HCT116 (cell line): ENCODE results near the gene SCGB1A1. TPM values are rescaled to one million over a fixed set of nuclear protein-coding genes. Genes with fewer than 3 reads are reported as not detected.

Source experiments
- ATAC-seq: fragments of 200-7000 bp; cut with Tn5 transposase; 2 replicates; pipeline ENCODE4 v1.9.1; 2020; ENCODE audit warnings: mild to moderate bottlenecking, moderate library complexity
- BruUV-seq: library from RNA; stranded (reverse); fragments of 400-500 nt; replicated peaks from 2 replicates; lab custom pipeline; 2021; lab: Mats Ljungman, UMichigan
- CTCF ChIA-PET: fragments of 300-600 bp; sonication (Branson Sonifier 250); formaldehyde crosslinking; loops from one replicate; lab custom pipeline; 2021; ENCODE audit warnings: antibody characterized with exemption; lab: Charles Lee
- POLR2A ChIA-PET: fragments of 300-600, 350-600 bp; sonication (Branson Sonifier 250); formaldehyde crosslinking; loops from one replicate; lab custom pipeline; 2021; ENCODE audit warnings: antibody characterized with exemption; lab: Charles Lee
- RAD21 ChIA-PET, 2 experiments: fragments of 300-600 bp; sonication (Branson Sonifier 250); formaldehyde crosslinking; loops; one replicate each; lab custom pipeline; 2023; ENCODE audit warnings: low total read pairs in 2 of 2; ENCODE audit not compliant: uncharacterized antibody in 2 of 2, unreplicated experiment in 2 of 2, low non-redundant PET in 1 of 2; lab: Charles Lee
- DNase-seq: peaks from one replicate; pipeline ENCODE4 v3.0.0-alpha.2; 2010; ENCODE audit warnings: low read depth, low spot score
- H2AFZ ChIP-seq: fragments of 200-600 bp; shearing (Covaris generic), sonication (generic); 2 replicates; pipeline ENCODE4 v1.6.1; 2017; ENCODE audit warnings: low read depth, mixed run types, mixed read lengths, antibody characterized with exemption, low read length; ENCODE audit not compliant: poor library complexity, severe bottlenecking
- H3K27ac ChIP-seq: 2 replicates; pipeline ENCODE4 v1.5.1; 2012; ENCODE audit warnings: low read depth, low read length
- H3K27me3 ChIP-seq: fragments of 200-600 bp; sonication (generic); 2 replicates; pipeline ENCODE4 v1.6.1; 2016; ENCODE audit warnings: mixed run types, low read length, mixed read lengths; ENCODE audit not compliant: insufficient read depth
- H3K36me3 ChIP-seq, 2 experiments: fragments of 200-500 bp in 1 of 2; fragments of 200-600 bp in 1 of 2; sonication (Bioruptor generic) in 1 of 2; sonication (generic) in 1 of 2; 2 replicates each; pipeline versions ENCODE4 v1.5.1 to v1.6.1; 2014 to 2016; ENCODE audit warnings: low read length in 2 of 2, inconsistent platforms in 1 of 2, mixed read lengths in 1 of 2, mixed run types in 1 of 2; ENCODE audit not compliant: insufficient read depth in 2 of 2, control insufficient read depth in 1 of 2
- H3K4me1 ChIP-seq, 2 experiments: fragments of 200-600 bp in 1 of 2; sonication (generic) in 1 of 2; 2 replicates each; pipeline versions ENCODE4 v1.5.1 to v1.6.1; 2012 to 2017; ENCODE audit warnings: low read length in 2 of 2, inconsistent platforms in 1 of 2, mild to moderate bottlenecking in 1 of 2, mixed read lengths in 1 of 2, mixed run types in 1 of 2, moderate library complexity in 1 of 2; ENCODE audit not compliant: insufficient read depth in 2 of 2, control insufficient read depth in 1 of 2
- H3K4me2 ChIP-seq: fragments of 200-600 bp; sonication (generic); 2 replicates; pipeline ENCODE4 v1.6.1; 2017; ENCODE audit warnings: mixed run types, low read length, mixed read lengths
- H3K4me3 ChIP-seq, 2 experiments: fragments of 200-600 bp in 1 of 2; sonication (generic) in 1 of 2; replicated peaks in 1 of 2; 2 replicates each; pipeline ENCODE4 v1.5.1; 2011 to 2016; ENCODE audit warnings: low read length in 2 of 2, control low read depth in 1 of 2, low read depth in 1 of 2, mild to moderate bottlenecking in 1 of 2, mixed read lengths in 1 of 2, mixed run types in 1 of 2
- H3K79me2 ChIP-seq: fragments of 200-600 bp; sonication (generic); 2 replicates; pipeline ENCODE4 v1.6.1; 2017; ENCODE audit warnings: mild to moderate bottlenecking, mixed run types, low read length, moderate library complexity, mixed read lengths; ENCODE audit not compliant: insufficient read depth
- H3K9ac ChIP-seq: fragments of 200-600 bp; sonication (generic); 2 replicates; pipeline ENCODE4 v1.6.1; 2016; ENCODE audit warnings: low read length, mixed read lengths
- H3K9me2 ChIP-seq: fragments of 200-600 bp; sonication (generic), shearing (Covaris generic); 2 replicates; pipeline ENCODE4 v1.6.1; 2017; ENCODE audit warnings: mixed run types, mild to moderate bottlenecking, moderate library complexity; ENCODE audit not compliant: insufficient read depth
- H3K9me3 ChIP-seq, 2 experiments: fragments of 200-500 bp in 1 of 2; fragments of 200-600 bp in 1 of 2; sonication (Bioruptor generic) in 1 of 2; sonication (generic) in 1 of 2; 2 replicates each; pipeline ENCODE4 v1.6.1; 2014 to 2017; ENCODE audit warnings: low read length in 2 of 2, mixed read lengths in 2 of 2, inconsistent platforms in 1 of 2, low read depth in 1 of 2, mild to moderate bottlenecking in 1 of 2, mixed run types in 1 of 2, moderate library complexity in 1 of 2; ENCODE audit not compliant: control insufficient read depth in 1 of 2, insufficient read depth in 1 of 2
- H4K20me1 ChIP-seq: fragments of 200-600 bp; sonication (generic), shearing (Covaris generic); 2 replicates; pipeline ENCODE4 v1.6.1; 2017; ENCODE audit warnings: mixed run types, mild to moderate bottlenecking, moderate library complexity; ENCODE audit not compliant: insufficient read depth
- ATF3 ChIP-seq: IDR thresholded peaks from 2 replicates; pipeline ENCODE4 v1.6.1; 2012
- CEBPB ChIP-seq: IDR thresholded peaks from 2 replicates; pipeline ENCODE4 v1.6.1; 2012; ENCODE audit warnings: low read depth
- EGR1 ChIP-seq: IDR thresholded peaks from 2 replicates; pipeline ENCODE4 v1.6.1; 2012; ENCODE audit warnings: low read depth
- MAX ChIP-seq: IDR thresholded peaks from 2 replicates; pipeline ENCODE4 v1.6.1; 2012
- POLR2A ChIP-seq: IDR thresholded peaks from 2 replicates; pipeline ENCODE4 v1.7.0; 2011; ENCODE audit warnings: borderline replicate concordance; ENCODE audit not compliant: insufficient read depth, insufficient read length; ENCODE audit errors: extremely low read depth
- REST ChIP-seq: IDR thresholded peaks from 2 replicates; pipeline ENCODE4 v1.6.1; 2012; ENCODE audit warnings: low read depth
- SIN3A ChIP-seq: IDR thresholded peaks from 2 replicates; pipeline ENCODE4 v1.6.1; 2012; ENCODE audit warnings: low read depth
- SP1 ChIP-seq: IDR thresholded peaks from 2 replicates; pipeline ENCODE4 v1.6.1; 2012; ENCODE audit warnings: low read depth
- SRF ChIP-seq: IDR thresholded peaks from 2 replicates; pipeline ENCODE4 v1.6.1; 2012; ENCODE audit warnings: low read depth
- intact Hi-C: fragments of 100-400 bp; cut with micrococcal nuclease; formaldehyde crosslinking; loops from 2 replicates; pipeline ENCODE4 v1.10.0; 2022
- total RNA-seq: library from RNA; stranded (reverse); gene quantifications from one replicate; pipeline ENCODE4 v1.2.1, GENCODE V29; 2021; ENCODE audit not compliant: unreplicated experiment

SCGB1A1 gene
- total RNA-seq, 1 experiment from 2014 or later, result 2.0 TPM

- Histone ChIP-seq H3K4me1 (peaks cover 0 to 10% of the 10 kb centered on the region in 2 experiments; a peak in 1 of 4 replicates), H3K27me3 (no peaks in the 10 kb centered on the region), H3K9me3 (no peaks in the 10 kb centered on the region), H3K79me2 (no peaks in the 10 kb centered on the region), H3K9me2 (no peaks in the 10 kb centered on the region), H3K9ac (no peak overlapping the region), H3K27ac (no peak overlapping the region), H3K4me3 (no peak overlapping the region), H3K36me3 (no peaks in the 10 kb centered on the region), H4K20me1 (no peaks in the 10 kb centered on the region), H3K4me2 (no peak overlapping the region), H2AFZ (no peak overlapping the region)
- BruUV-seq, result no TSS peak
- CTCF ChIA-PET, result no interaction called here
- POLR2A ChIA-PET, result interaction anchor here (0.6 to 1.7 kb wide), 2 partner anchors 154 to 172 kb away, joined by 3 to 5 read pairs; partner anchors contain the start of gene EEF1G
- ATAC-seq (no peak), DNase-seq (no peak)
- TF ChIP-seq SRF (no peak), SP1 (no peak), ATF3 (no peak), CEBPB (no peak), POLR2A (no peak), EGR1 (no peak), MAX (no peak), REST (no peak), SIN3A (no peak)
- intact Hi-C loops, result no loop called here
- RAD21 ChIA-PET, result no interaction called here
These were observed 17.0 kb upstream of the SCGB1A1 start for GRCh38 chr11:62401811-62402210.
